CD14-positive monocyte (primary cell): Measurements from ENCODE around the gene CDKN2B. TPM values are rescaled to one million over a fixed set of nuclear protein-coding genes. Genes with fewer than 3 reads are reported as not detected.

Experiments used
- DNase-seq, 3 donors: peaks; one replicate each; pipeline ENCODE4 v3.0.0-alpha.2; 2011 to 2022
- H2AFZ ChIP-seq: 2 replicates; pipeline ENCODE4 v1.6.0; 2012; ENCODE audit warnings: mild to moderate bottlenecking, low read depth, low read length, inconsistent platforms; ENCODE audit not compliant: insufficient read depth, poor library complexity, severe bottlenecking
- H3K27ac ChIP-seq, 2 donors: 1 replicate in 1 of 2; 2 replicates in 1 of 2; pipeline ENCODE4 v1.5.1; 2012 to 2013; ENCODE audit warnings: low read length in 2 of 2, control low read depth in 1 of 2, inconsistent platforms in 1 of 2, low read depth in 1 of 2, mild to moderate bottlenecking in 1 of 2
- H3K27me3 ChIP-seq, 2 donors: one replicate each; pipeline versions ENCODE4 v1.6.0 to v1.6.1; 2011 to 2013; ENCODE audit warnings: low read length in 2 of 2; ENCODE audit not compliant: control insufficient read depth in 2 of 2, insufficient read depth in 2 of 2
- H3K36me3 ChIP-seq, 2 donors: replicated peaks in 1 of 2; 1 replicate in 1 of 2; 2 replicates in 1 of 2; pipeline versions ENCODE4 v1.5.1 to v1.6.1; 2012 to 2013; ENCODE audit warnings: low read length in 2 of 2, control low read depth in 1 of 2, inconsistent platforms in 1 of 2, mild to moderate bottlenecking in 1 of 2; ENCODE audit not compliant: insufficient read depth in 2 of 2, control insufficient read depth in 1 of 2
- H3K4me1 ChIP-seq, 2 donors: 1 replicate in 1 of 2; 2 replicates in 1 of 2; pipeline versions ENCODE4 v1.5.1 to v1.6.1; 2012 to 2013; ENCODE audit warnings: low read length in 2 of 2, control low read depth in 1 of 2, inconsistent platforms in 1 of 2, mild to moderate bottlenecking in 1 of 2, moderate library complexity in 1 of 2; ENCODE audit not compliant: insufficient read depth in 2 of 2, control insufficient read depth in 1 of 2
- H3K4me2 ChIP-seq: replicated peaks from 2 replicates; pipeline ENCODE3; 2012; ENCODE audit warnings: low read length, moderate library complexity, mild to moderate bottlenecking; ENCODE audit not compliant: poor library complexity, severe bottlenecking; ENCODE audit errors: extremely low read depth
- H3K4me3 ChIP-seq, 3 experiments: fragments of 200-600 bp in 1 of 3; sonication (generic) in 1 of 3; replicated peaks in 1 of 3; 1 replicate in 2 of 3; 2 replicates in 1 of 3; pipeline ENCODE4 v1.5.1; 2011 to 2013; ENCODE audit warnings: low read length in 3 of 3, mild to moderate bottlenecking in 3 of 3, control low read depth in 2 of 3, low read depth in 2 of 3, inconsistent platforms in 1 of 3, moderate library complexity in 1 of 3
- H3K79me2 ChIP-seq: 2 replicates; pipeline ENCODE4 v1.6.0; 2012; ENCODE audit warnings: mild to moderate bottlenecking, control low read depth, inconsistent platforms, low read length, moderate library complexity; ENCODE audit not compliant: insufficient read depth
- H3K9ac ChIP-seq: 2 replicates; pipeline ENCODE4 v1.6.0; 2017; ENCODE audit warnings: low read length, mild to moderate bottlenecking; ENCODE audit not compliant: insufficient read depth, poor library complexity, severe bottlenecking
- H3K9me3 ChIP-seq, 2 donors: replicated peaks in 1 of 2; 1 replicate in 1 of 2; 2 replicates in 1 of 2; pipeline versions ENCODE4 v1.5.1 to v1.6.1; 2012 to 2013; ENCODE audit warnings: low read length in 2 of 2, control low read depth in 1 of 2; ENCODE audit not compliant: control insufficient read depth in 1 of 2, insufficient read depth in 1 of 2
- H4K20me1 ChIP-seq: 2 replicates; pipeline ENCODE4 v1.6.0; 2012; ENCODE audit warnings: mild to moderate bottlenecking, low read length, control low read depth, moderate library complexity; ENCODE audit not compliant: insufficient read depth
- H3K27ac Mint-ChIP-seq, 7 donors: one replicate each; pipeline ENCODE4 v1.8.0; 2020; ENCODE audit warnings: mild to moderate bottlenecking in 7 of 7, mixed read lengths in 7 of 7, moderate library complexity in 6 of 7, inconsistent platforms in 2 of 7
- H3K27me3 Mint-ChIP-seq, 3 donors: one replicate each; pipeline ENCODE4 v1.8.0; 2021 to 2022; ENCODE audit warnings: low read depth in 3 of 3, mild to moderate bottlenecking in 3 of 3, mixed read lengths in 3 of 3, moderate library complexity in 3 of 3, inconsistent platforms in 1 of 3
- H3K36me3 Mint-ChIP-seq, 2 donors: one replicate each; pipeline ENCODE4 v1.8.0; 2020; ENCODE audit warnings: mixed read lengths in 2 of 2, inconsistent platforms in 1 of 2, mild to moderate bottlenecking in 1 of 2
- H3K4me1 Mint-ChIP-seq: one replicate; pipeline ENCODE4 v1.8.0; 2020; ENCODE audit warnings: mild to moderate bottlenecking, mixed read lengths
- H3K4me3 Mint-ChIP-seq, 2 donors: one replicate each; pipeline ENCODE4 v1.8.0; 2020; ENCODE audit warnings: mild to moderate bottlenecking in 2 of 2, mixed read lengths in 2 of 2, moderate library complexity in 1 of 2
- H3K9me3 Mint-ChIP-seq, 7 donors: one replicate each; pipeline ENCODE4 v1.8.0; 2020 to 2022; ENCODE audit warnings: mixed read lengths in 7 of 7, mild to moderate bottlenecking in 6 of 7, moderate library complexity in 6 of 7, inconsistent platforms in 2 of 7
- WGBS: methylation state at CpG from one replicate; pipeline ENCODE4 v1.1.5; 2013; ENCODE audit warnings: missing lambda C conversion rate; ENCODE audit not compliant: insufficient coverage; 5-methylcytosine and 5-hydroxymethylcytosine counted together
- intact Hi-C, 2 donors: fragments of 100-400 bp; cut with micrococcal nuclease; formaldehyde crosslinking; loops; one replicate each; pipeline versions ENCODE4 v1.15.0 to v1.15.1; 2023
- polyA plus RNA-seq, 3 donors: library from polyadenylated mRNA; depleted of rRNA in 1 of 3; unstranded in 2 of 3; stranded (reverse) in 1 of 3; fragments of 300-500 nt in 2 of 3; fragments of >200 nt in 1 of 3; fragmentation: Illumina TruSeq in 2 of 3; gene quantifications; 1 replicate in 2 of 3; 2 replicates in 1 of 3; pipeline ENCODE4 v1.2.3, GENCODE V29; 2012 to 2021
- TF ChIP-seq, protein P1 (sequence below): fragments of 200-600 bp; IDR thresholded peaks from one replicate; pipeline ENCODE4 v1.8.0; 2022; ENCODE audit warnings: antibody characterized with exemption, mild to moderate bottlenecking

CDKN2B gene
- polyA plus RNA-seq, 3 donors = 1.2 to 6.7 (median 2.7) TPM

DNA sequence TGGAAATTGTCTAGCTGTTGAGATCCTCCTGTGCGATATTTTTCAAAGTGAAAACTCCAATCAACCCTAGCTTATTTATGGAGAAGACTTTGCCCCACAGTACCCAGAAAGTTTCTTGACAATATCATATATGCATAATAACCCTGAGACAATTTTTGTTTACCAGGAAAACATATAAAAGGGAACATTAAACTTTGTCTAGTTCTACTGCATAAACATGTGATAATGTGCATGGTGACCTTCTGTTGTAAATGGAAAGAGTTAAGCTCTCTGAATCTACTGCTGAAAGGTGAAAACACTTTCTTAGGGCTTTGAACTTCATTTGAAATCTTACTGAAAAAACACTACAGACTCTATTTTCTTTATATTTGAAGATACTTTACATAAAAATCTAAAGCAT lies 32.2 kb upstream of the CDKN2B start:
- Histone ChIP-seq H3K27ac (no peak overlapping the region), H3K27me3 (peaks cover 21 to 35% of the 10 kb centered on the region in 2 donors), H3K9ac (no peak overlapping the region), H3K4me3 (no peak overlapping the region), H3K4me1 (peaks cover 27 to 36% of the 10 kb centered on the region in 2 donors), H4K20me1 (no peaks in the 10 kb centered on the region), H3K4me2 (no peak overlapping the region), H2AFZ (no peak overlapping the region), H3K36me3 (no peaks in the 10 kb centered on the region), H3K9me3 (no peaks in the 10 kb centered on the region), H3K79me2 (no peaks in the 10 kb centered on the region)
- no peaks in the 10 kb centered on the region for H3K36me3 Mint-ChIP-seq
- H3K27me3 Mint-ChIP-seq = peaks cover 15 to 20% (median 17%) of the 10 kb centered on the region in 3 donors
- intact Hi-C loops = no loop called here
- no peaks in the 10 kb centered on the region for H3K9me3 Mint-ChIP-seq
- no peak for DNase-seq
- peaks cover 41% of the 10 kb centered on the region for H3K4me1 Mint-ChIP-seq
- no CpG with 5 or more reads among the region's 1 CpG for WGBS
- H3K4me3 Mint-ChIP-seq = no peak overlapping the region
- H3K27ac Mint-ChIP-seq = no peak overlapping the region
- TF ChIP-seq, protein P1, sequence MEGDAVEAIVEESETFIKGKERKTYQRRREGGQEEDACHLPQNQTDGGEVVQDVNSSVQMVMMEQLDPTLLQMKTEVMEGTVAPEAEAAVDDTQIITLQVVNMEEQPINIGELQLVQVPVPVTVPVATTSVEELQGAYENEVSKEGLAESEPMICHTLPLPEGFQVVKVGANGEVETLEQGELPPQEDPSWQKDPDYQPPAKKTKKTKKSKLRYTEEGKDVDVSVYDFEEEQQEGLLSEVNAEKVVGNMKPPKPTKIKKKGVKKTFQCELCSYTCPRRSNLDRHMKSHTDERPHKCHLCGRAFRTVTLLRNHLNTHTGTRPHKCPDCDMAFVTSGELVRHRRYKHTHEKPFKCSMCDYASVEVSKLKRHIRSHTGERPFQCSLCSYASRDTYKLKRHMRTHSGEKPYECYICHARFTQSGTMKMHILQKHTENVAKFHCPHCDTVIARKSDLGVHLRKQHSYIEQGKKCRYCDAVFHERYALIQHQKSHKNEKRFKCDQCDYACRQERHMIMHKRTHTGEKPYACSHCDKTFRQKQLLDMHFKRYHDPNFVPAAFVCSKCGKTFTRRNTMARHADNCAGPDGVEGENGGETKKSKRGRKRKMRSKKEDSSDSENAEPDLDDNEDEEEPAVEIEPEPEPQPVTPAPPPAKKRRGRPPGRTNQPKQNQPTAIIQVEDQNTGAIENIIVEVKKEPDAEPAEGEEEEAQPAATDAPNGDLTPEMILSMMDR = no peak

DNA sequence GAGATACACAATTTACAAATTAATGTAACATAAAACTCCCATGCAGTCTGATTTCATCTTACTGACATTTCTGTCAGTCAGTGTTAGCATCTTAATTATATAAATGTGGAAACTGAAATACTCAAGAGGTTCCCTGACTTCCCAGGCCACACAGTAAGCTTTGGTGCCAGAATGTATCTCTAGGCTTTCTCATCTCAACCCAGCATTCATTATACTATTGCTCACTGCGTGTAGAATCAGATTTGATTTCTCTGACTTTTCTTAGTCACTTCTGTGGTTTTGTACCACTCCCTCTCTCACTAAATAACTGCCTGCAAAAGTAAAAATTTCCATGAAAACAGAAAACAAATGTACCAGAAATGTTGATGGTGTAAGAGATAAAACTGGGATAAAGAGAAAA lies 31.7 kb upstream of the CDKN2B start:
- no peak overlapping the region for H2AFZ ChIP-seq
- DNase-seq = no peak
- no peak overlapping the region for H3K4me2 ChIP-seq
- H3K27ac Mint-ChIP-seq = no peak overlapping the region
- peaks cover 16 to 33% of the 10 kb centered on the region in 2 donors for H3K27me3 ChIP-seq
- H3K4me3 ChIP-seq = no peak overlapping the region
- H3K9me3 Mint-ChIP-seq = no peaks in the 10 kb centered on the region
- WGBS = no CpG with 5 or more reads among the region's 1 CpG
- H3K9me3 ChIP-seq = no peaks in the 10 kb centered on the region
- peak overlapping the region in 1 of 2 donors; percentile 58 for H3K4me3 Mint-ChIP-seq
- peaks cover 30 to 38% of the 10 kb centered on the region in 2 donors for H3K4me1 ChIP-seq
- intact Hi-C loops = no loop called here
- no peaks in the 10 kb centered on the region for H3K36me3 ChIP-seq
- peaks cover 15 to 20% (median 17%) of the 10 kb centered on the region in 3 donors for H3K27me3 Mint-ChIP-seq
- TF ChIP-seq, protein P1 = no peak
- H4K20me1 ChIP-seq = no peaks in the 10 kb centered on the region
- peaks cover 44% of the 10 kb centered on the region for H3K4me1 Mint-ChIP-seq
- H3K27ac ChIP-seq = no peak overlapping the region
- H3K9ac ChIP-seq = no peak overlapping the region
- no peaks in the 10 kb centered on the region for H3K79me2 ChIP-seq
- no peaks in the 10 kb centered on the region for H3K36me3 Mint-ChIP-seq
